Hepatocyte (in vitro differentiated cells): ENCODE results near the gene CFAP73. TPM values are rescaled to one million over a fixed set of nuclear protein-coding genes. Genes with fewer than 3 reads are reported as not detected.

ENCODE experiments used
- DNase-seq: peaks from one replicate; pipeline ENCODE4 v3.0.0-alpha.2; 2016; ENCODE audit warnings: low spot score
- H2AFZ ChIP-seq: fragments of 200-600 bp; sonication (generic); 2 replicates; pipeline ENCODE4 v1.6.0; 2016; ENCODE audit warnings: antibody characterized with exemption, mild to moderate bottlenecking
- H3K27ac ChIP-seq: fragments of 200-600 bp; sonication (generic); 2 replicates; pipeline ENCODE4 v1.5.1; 2016; ENCODE audit warnings: mild to moderate bottlenecking
- H3K27me3 ChIP-seq: fragments of 200-600 bp; sonication (generic); 2 replicates; pipeline ENCODE4 v1.6.1; 2016
- H3K36me3 ChIP-seq: fragments of 200-600 bp; sonication (generic); replicated peaks from 2 replicates; pipeline ENCODE4 v1.5.1; 2016; ENCODE audit warnings: low read depth; ENCODE audit not compliant: insufficient read depth
- H3K4me1 ChIP-seq: fragments of 200-600 bp; sonication (generic); 2 replicates; pipeline ENCODE4 v1.5.1; 2016; ENCODE audit warnings: mild to moderate bottlenecking, moderate library complexity; ENCODE audit not compliant: insufficient read depth
- H3K4me2 ChIP-seq: fragments of 200-600 bp; sonication (generic); 2 replicates; pipeline ENCODE4 v1.6.0; 2016
- H3K4me3 ChIP-seq: fragments of 200-600 bp; sonication (generic); 2 replicates; pipeline ENCODE4 v1.5.1; 2016; ENCODE audit warnings: mild to moderate bottlenecking
- H3K79me2 ChIP-seq: fragments of 200-600 bp; sonication (generic); 2 replicates; pipeline ENCODE4 v1.6.0; 2017; ENCODE audit warnings: mild to moderate bottlenecking
- H3K9me2 ChIP-seq: fragments of 200-600 bp; sonication (generic); replicated peaks from 2 replicates; pipeline ENCODE4 v1.6.0; 2017; ENCODE audit warnings: mild to moderate bottlenecking; ENCODE audit not compliant: insufficient read depth
- H3K9me3 ChIP-seq: fragments of 200-600 bp; sonication (generic); 2 replicates; pipeline ENCODE4 v1.5.1; 2016; ENCODE audit warnings: low read depth, mild to moderate bottlenecking
- H4K20me1 ChIP-seq: fragments of 200-600 bp; sonication (generic); 2 replicates; pipeline ENCODE4 v1.6.0; 2016; ENCODE audit warnings: mild to moderate bottlenecking; ENCODE audit not compliant: insufficient read depth, poor library complexity, severe bottlenecking
- CTCF ChIP-seq: fragments of 200-600 bp; sonication (generic); IDR thresholded peaks from 2 replicates; pipeline ENCODE4 v1.5.1; 2016; ENCODE audit warnings: antibody characterized with exemption, mild to moderate bottlenecking; ENCODE audit not compliant: poor library complexity
- EZH2 ChIP-seq: fragments of 200-600 bp; sonication (generic); IDR thresholded peaks from 2 replicates; pipeline ENCODE4 v1.6.1; 2016; ENCODE audit warnings: antibody characterized with exemption, mild to moderate bottlenecking, borderline replicate concordance
- EZH2phosphoT487 ChIP-seq: fragments of 200-600 bp; sonication (generic); IDR thresholded peaks from one replicate; pipeline ENCODE4 v1.6.1; 2018; ENCODE audit warnings: antibody characterized with exemption, mild to moderate bottlenecking, low read depth, moderate library complexity; ENCODE audit not compliant: unreplicated experiment, severe bottlenecking
- WGBS: methylation state at CpG from one replicate; pipeline ENCODE4 v1.1.6; 2016; ENCODE audit warnings: low lambda C conversion rate; ENCODE audit errors: missing lambda C conversion rate; 5-methylcytosine and 5-hydroxymethylcytosine counted together
- polyA plus RNA-seq: library from polyadenylated mRNA; unstranded; fragments of >200 nt; fragmentation: Nextera tagmentation; extraction: Ambion mirVana; gene quantifications from 2 replicates; pipeline ENCODE4 v1.2.1, GENCODE V29; 2016
- total RNA-seq: library from RNA; depleted of rRNA; stranded (reverse); fragments of >200 nt; gene quantifications from 2 replicates; pipeline ENCODE4 v1.2.3, GENCODE V29; 2014

Gene CFAP73
- total RNA-seq: not detected in 2 replicates
- not detected in 2 replicates for polyA plus RNA-seq

- no peak within 1 kb of the TSS for H2AFZ ChIP-seq
- H4K20me1 ChIP-seq: no peaks in the 10 kb centered on the region
- TF ChIP-seq CTCF (no peak), EZH2phosphoT487 (no peak), EZH2 (no peak)
- no peak within 1 kb of the TSS for H3K4me3 ChIP-seq
- WGBS: 27% methylated on average over 22 of the region's 22 CpGs
- H3K4me2 ChIP-seq: peak within 1 kb of the TSS; percentile 34
- no peaks in the 10 kb centered on the region for H3K9me2 ChIP-seq
- no peak within 1 kb of the TSS for H3K27ac ChIP-seq
- H3K36me3 ChIP-seq: no peaks in the 10 kb centered on the region
- H3K4me1 ChIP-seq: peaks cover 15% of the 10 kb centered on the region
- H3K9me3 ChIP-seq: no peaks in the 10 kb centered on the region
- no peaks in the 10 kb centered on the region for H3K79me2 ChIP-seq
- H3K27me3 ChIP-seq: peaks cover 30% of the 10 kb centered on the region
- DNase-seq: peak; percentile 91
Measured at GRCh38 chr12:113149361-113150150, at the start of gene CFAP73. Gene CFAP73, plus strand, starts transcription at chr12:113149724. Its CDS starts 134 bp downstream, at chr12:113149858.

GRCh38 chr12:113099764-113100163, 49.8 kb upstream of the CFAP73 start:
- Histone ChIP-seq H3K36me3 (no peaks in the 10 kb centered on the region), H3K9me3 (no peaks in the 10 kb centered on the region), H3K4me3 (no peak overlapping the region), H3K27ac (no peak overlapping the region), H4K20me1 (no peaks in the 10 kb centered on the region), H2AFZ (no peak overlapping the region), H3K27me3 (peaks cover 11% of the 10 kb centered on the region), H3K4me2 (no peak overlapping the region), H3K79me2 (no peaks in the 10 kb centered on the region), H3K4me1 (peaks cover 4% of the 10 kb centered on the region), H3K9me2 (no peaks in the 10 kb centered on the region)
- 84% methylated on average over 12 of the region's 12 CpGs for WGBS
- TF ChIP-seq CTCF (no peak), EZH2 (no peak), EZH2phosphoT487 (no peak)
- DNase-seq: no peak

GRCh38 chr12:113101751-113102150, 47.8 kb upstream of the CFAP73 start:
- Histone ChIP-seq H3K27ac (no peak overlapping the region), H3K27me3 (peaks cover 16% of the 10 kb centered on the region), H3K4me2 (no peak overlapping the region), H3K79me2 (no peaks in the 10 kb centered on the region), H3K9me2 (no peaks in the 10 kb centered on the region), H2AFZ (no peak overlapping the region), H3K4me3 (no peak overlapping the region), H3K36me3 (no peaks in the 10 kb centered on the region), H4K20me1 (no peaks in the 10 kb centered on the region), H3K9me3 (no peaks in the 10 kb centered on the region), H3K4me1 (peaks cover 4% of the 10 kb centered on the region)
- DNase-seq: no peak
- no peak for TF ChIP-seq EZH2phosphoT487
- no peak for TF ChIP-seq EZH2
- TF ChIP-seq CTCF: no peak
- 74% methylated on average over 10 of the region's 10 CpGs for WGBS
